Measurements from ENCODE around the gene AUH.
"Not testable (repeated sequence)": the region's sequence is repeated elsewhere in the genome, so short reads cannot be mapped to it uniquely, and the experiment has no call there.

Gene AUH

GRCh38 chr9:91379426-91379825, 17.7 kb upstream of the AUH start:
- DNase-seq (ENCODE audit: low spot score) (no peak), FAIRE-seq (no peak)

DNA sequence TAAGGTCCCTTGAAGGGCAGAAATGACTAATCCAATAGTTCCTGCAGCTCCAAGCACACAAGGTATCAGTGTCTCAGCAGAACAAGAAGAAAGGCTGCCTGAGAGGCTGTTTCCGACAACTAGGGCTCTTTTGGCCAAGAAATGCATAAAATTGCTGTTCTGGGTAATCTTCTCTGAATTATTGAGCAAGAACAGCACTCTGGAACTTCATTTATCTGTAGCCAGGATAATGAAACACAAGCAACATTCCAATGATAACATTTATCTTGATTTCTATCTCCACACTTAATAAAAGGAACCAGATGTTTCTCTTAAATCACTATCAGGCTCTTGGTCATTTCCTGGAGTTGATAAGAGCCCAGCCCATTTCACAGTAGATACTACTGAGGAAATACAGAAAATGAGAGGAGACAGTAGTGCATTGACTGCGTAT, 17.0 kb upstream of the AUH start:
- FAIRE-seq (no peak), DNase-seq (ENCODE audit: low spot score) (no peak)

GRCh38 chr9:91378054-91378453, 16.3 kb upstream of the AUH start:
- not testable (repeated sequence) for FAIRE-seq; DNase-seq (ENCODE audit: low spot score)

DNA sequence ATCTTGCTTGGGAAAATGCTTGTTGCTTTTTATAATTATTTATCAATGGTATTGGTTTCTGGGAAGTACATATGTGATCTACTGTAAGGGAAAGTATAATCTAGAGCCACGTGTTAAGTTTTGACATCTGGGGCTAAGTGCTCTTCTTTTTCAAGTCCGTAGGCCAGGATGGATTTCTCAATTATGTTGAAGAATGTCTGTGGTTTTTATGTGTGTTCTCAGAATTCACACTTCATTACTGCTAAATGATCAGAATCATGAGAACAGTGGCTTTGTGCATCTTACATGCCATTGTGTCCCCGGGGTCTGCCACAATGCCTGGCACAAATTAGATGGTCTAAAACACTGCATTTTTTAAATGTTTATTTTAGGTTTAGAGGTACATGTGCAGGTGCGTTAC, 14.5 kb upstream of the AUH start:
- FAIRE-seq (no peak), DNase-seq (ENCODE audit: low spot score) (no peak)

DNA sequence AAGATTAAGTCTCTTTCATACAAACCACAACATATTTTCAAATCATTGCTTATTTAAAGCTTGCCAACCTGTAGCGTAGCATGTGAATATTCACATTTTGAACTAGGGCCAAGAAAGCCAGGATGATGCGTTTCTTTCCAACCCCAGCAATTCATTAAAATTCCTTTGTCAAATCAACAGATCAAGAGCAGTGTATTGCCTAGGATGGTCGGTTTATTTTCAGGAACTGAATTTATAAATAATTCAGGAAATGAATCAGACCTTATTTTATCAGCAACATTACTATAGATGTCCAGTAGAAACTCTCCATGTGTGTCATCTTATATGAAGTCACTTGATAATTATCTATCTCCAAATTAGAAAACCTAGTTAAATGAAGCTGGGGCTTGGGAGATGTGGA, 13.2 kb upstream of the AUH start:
- FAIRE-seq (no peak), DNase-seq (ENCODE audit: low spot score) (no peak)

- FAIRE-seq (no peak), DNase-seq (ENCODE audit: low spot score) (no peak)
These were observed 10.2 kb upstream of the AUH start for GRCh38 chr9:91371894-91372293.

DNA sequence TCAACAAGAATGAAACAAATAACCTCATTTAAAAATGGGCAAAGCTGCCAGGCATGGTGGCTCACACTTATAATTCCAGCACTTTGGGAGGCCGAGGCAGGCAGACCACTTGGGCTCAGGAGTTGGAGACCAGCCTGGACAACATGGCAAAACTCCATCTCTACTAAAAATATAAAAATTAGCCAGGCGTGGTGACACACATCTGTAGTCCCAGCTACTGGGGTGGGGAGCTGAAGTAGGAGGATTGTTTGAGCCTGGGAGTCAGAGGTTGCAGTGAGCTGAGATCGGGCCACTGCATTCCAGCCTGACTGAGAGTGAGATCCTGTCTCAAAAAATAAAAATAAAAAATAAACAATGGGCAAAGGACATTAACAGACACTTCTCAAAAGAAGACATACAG, 8.3 kb upstream of the AUH start:
- FAIRE-seq; DNase-seq (ENCODE audit: low spot score): not testable (repeated sequence)

DNA sequence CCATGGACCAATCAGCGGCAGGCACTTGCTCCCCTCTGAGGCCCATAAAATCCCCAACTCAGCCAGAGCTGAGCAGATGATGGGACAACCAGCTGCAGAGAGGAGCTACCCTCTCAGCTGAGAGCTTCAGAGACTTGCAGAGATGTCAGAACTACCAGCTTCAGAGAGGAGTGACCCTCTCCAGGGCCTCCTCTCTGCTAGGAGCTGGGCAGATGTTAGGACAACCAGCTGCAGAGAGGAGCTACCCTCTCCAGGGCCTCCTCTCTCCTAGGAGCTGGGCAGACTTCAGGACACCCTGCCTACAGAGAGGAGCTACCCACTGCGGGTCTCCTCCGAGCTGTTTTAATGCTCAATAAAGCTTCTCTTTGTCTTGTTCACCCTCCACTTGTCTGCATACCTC, 3.0 kb upstream of the AUH start:
- DNase-seq (ENCODE audit: low spot score), result no peak
- no peak for FAIRE-seq

GRCh38 chr9:91364005-91364404, 2.3 kb upstream of the AUH start:
- FAIRE-seq, result no peak
- no peak for DNase-seq (ENCODE audit: low spot score)

GRCh38 chr9:91362051-91362611, 413 bp upstream of the AUH start:
- FAIRE-seq, result no peak
- DNase-seq (ENCODE audit: low spot score), result no peak

DNA sequence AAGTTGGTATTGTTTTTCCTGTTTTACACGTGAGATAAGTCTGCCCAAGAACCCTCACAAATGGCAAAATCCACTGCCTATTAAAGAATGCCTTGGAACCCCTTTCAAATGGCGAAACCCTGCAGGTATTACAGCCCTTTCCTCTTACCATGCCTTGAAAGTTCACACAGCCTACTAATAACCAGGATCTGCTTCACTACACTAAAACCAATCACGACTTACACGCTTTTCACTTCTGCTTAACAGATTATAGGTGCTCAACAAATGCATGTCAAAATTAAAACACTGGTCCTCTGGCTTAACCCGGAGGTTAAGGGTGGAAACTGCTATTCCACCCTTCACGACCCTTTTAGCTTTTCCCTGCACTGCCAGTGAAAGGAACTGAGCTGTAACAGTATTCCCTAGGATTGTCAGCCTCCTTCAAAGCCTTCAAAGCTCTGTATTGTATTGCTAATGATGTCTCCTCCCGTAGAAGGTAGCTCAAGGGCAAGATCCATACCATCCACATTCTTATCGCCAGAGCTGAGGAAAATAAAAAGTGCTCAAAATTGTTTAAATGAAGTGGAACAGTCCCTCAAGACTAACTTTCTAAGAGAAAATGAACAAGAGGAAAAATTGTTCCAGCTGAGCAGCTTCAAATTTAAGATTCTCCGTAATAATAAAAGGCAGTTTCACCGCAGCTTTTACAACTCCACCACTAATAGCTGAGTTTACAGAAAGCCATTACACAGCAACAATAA, 997 bp downstream of the AUH start:
- DNase-seq (ENCODE audit: low spot score) (no peak), FAIRE-seq (no peak)

GRCh38 chr9:91359734-91360470, 1.8 kb downstream of the AUH start:
- FAIRE-seq, result no peak
- DNase-seq (ENCODE audit: low spot score), result no peak

- FAIRE-seq (no peak), DNase-seq (ENCODE audit: low spot score) (no peak)
These were observed 2.6 kb downstream of the AUH start for GRCh38 chr9:91359083-91359482.

GRCh38 chr9:91354881-91355280, 6.8 kb downstream of the AUH start:
- no peak for DNase-seq (ENCODE audit: low spot score)
- FAIRE-seq, result no peak

- FAIRE-seq (no peak), DNase-seq (ENCODE audit: low spot score) (no peak)
These were observed 12.6 kb downstream of the AUH start for GRCh38 chr9:91349115-91349555.

DNA sequence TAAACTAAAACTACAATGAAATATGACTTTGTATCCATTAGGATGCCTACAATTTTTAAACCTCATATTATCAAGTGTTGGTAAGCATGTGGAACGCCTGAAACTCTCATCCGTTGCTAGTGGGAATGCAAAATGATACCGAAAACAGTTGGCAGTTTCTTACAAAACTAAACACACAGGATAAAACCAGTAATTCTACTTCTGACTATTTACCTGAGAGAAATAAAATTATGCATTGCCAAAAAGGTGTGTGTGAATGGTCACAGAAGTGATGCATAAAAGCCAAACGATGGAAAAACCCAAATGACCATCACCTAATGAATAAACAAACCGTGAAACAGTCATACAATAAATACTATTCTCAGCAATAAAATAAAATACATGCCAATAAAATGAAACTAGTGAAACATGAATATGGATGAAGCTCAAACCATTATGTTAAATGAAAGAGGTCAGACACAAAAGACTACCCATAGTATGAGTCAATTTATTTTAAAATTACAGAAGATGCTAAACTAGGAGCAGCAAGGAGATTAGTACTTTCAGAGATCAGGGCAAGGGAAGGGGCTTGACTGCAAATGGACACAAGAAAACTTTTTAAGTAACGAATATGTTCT, 13.4 kb downstream of the AUH start:
- FAIRE-seq (no peak), DNase-seq (ENCODE audit: low spot score) (no peak)

GRCh38 chr9:91347377-91347776, 14.3 kb downstream of the AUH start:
- DNase-seq (ENCODE audit: low spot score), result no peak
- no peak for FAIRE-seq

DNA sequence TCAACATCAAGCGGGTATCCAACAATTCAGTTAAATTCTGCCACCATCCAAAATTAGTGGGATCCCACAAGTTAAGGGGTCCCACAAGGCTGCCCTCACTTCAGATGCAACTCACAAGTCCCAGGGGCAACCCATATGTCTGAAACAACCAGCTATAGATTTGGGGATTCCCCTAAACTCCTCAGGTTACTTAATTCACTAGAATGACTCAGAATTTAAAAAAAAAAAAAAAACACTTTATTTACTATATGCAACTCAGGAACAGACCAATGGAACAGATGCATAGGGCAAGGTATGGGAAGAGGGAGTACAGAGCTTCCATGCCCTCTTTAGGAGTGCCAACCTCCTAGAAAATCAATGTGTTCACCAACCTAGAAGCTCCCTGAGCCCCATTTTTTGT, 15.1 kb downstream of the AUH start:
- no peak for FAIRE-seq
- no peak for DNase-seq (ENCODE audit: low spot score)

DNA sequence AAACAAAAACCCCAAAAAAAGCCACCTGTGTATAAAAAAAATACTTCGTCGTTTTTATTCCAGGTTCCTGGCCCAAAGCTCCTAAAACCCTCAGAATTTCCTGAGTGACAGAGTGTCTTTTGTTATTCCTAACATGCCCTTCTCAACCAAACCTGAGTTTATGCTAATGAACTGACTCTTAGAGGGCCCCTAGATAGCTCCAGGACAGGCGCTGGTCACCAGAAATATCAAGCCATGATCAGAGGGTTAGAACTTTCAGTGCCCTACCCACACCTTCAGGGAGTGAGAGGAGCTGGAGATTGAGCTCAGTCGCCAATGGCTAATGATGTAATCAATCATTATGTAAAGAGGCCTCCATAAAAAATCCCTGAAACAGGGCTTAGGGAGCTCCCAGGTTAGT, 15.7 kb downstream of the AUH start:
- no peak for FAIRE-seq

DNA sequence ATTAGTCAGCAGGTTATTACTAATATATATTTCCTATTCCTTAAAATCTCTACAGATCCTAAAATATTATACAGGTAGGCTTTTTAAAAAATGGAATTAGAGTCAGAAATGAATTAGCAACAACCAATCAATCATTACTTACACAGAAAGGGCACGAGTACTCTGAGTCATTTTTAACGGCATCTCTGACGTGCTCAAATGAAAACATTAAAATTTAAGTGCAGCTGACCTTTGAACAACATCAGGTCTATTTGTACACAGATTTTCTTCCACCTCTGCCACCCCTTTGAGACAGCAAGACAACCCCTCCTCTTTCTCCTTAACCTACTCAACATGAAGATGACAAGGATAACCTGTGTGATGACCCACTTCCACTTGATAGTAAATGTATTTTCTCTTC, 19.1 kb downstream of the AUH start:
- FAIRE-seq (no peak), DNase-seq (ENCODE audit: low spot score) (no peak)

More for the DNA sequence above, 15.7 kb downstream of the AUH start:
- no peak for DNase-seq (ENCODE audit: low spot score)

DNA sequence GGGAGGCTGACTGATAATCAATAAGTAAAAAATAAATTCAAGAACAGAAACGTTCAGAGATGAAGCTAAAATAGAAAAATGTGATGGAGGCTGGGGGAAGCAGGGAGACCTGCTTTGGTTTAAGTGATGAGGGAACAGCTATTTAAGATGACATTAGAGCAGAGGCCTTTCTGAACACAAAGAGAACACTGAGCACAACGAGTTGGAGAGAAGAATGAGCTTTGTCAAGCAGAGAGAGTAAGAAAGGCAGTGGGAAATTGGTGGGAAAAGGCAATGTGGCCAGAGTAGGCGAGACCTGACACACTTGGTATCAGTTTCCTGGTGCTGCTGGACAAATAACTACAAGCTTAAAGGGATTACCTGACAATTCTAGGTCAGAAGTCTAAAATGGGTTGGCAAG, 20.0 kb downstream of the AUH start:
- FAIRE-seq, result no peak
- DNase-seq (ENCODE audit: low spot score), result no peak

DNA sequence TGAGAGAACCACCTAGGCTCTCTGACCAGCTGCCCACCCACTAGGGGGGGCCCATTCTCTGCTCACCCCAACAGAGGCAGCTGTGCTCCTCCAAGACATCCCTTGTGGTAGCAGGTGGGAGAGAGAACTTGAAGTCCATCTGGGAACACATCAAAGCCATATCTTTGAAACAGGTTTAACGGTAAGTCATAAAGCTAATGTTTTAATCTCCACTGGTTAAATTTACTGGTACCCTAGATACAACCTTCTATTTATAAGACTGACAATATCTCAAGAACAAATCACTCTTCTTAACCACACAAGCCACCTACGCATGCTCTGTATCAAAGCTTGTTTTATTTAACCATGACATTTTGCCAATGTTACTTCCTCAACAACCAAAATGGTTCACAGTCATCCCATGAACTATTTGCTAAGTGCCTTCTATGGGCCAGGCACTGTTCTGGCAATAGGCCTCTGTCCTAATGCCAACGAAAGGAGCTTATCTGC, 20.4 kb downstream of the AUH start:
- no peak for FAIRE-seq

More for the DNA sequence above, 20.4 kb downstream of the AUH start:
- no peak for DNase-seq (ENCODE audit: low spot score)

Data from urothelium cell line (cell line).